AG08396 (cell line): ENCODE results near the gene PALS1.
"Not testable (repeated sequence)": the region's sequence is repeated elsewhere in the genome, so short reads cannot be mapped to it uniquely, and the experiment has no call there.

Experiments
- DNase-seq: peaks from one replicate; pipeline ENCODE4 v3.0.0; 2012; ENCODE audit warnings: low spot score, mixed read lengths

Gene PALS1

GRCh38 chr14:67260965-67261364, 19.7 kb downstream of the PALS1 start:
- no peak for DNase-seq

- DNase-seq: no peak
Measured at GRCh38 chr14:67263499-67264149, 22.4 kb downstream of the PALS1 start.

GRCh38 chr14:67265131-67265530, 23.9 kb downstream of the PALS1 start:
- no peak for DNase-seq

DNA sequence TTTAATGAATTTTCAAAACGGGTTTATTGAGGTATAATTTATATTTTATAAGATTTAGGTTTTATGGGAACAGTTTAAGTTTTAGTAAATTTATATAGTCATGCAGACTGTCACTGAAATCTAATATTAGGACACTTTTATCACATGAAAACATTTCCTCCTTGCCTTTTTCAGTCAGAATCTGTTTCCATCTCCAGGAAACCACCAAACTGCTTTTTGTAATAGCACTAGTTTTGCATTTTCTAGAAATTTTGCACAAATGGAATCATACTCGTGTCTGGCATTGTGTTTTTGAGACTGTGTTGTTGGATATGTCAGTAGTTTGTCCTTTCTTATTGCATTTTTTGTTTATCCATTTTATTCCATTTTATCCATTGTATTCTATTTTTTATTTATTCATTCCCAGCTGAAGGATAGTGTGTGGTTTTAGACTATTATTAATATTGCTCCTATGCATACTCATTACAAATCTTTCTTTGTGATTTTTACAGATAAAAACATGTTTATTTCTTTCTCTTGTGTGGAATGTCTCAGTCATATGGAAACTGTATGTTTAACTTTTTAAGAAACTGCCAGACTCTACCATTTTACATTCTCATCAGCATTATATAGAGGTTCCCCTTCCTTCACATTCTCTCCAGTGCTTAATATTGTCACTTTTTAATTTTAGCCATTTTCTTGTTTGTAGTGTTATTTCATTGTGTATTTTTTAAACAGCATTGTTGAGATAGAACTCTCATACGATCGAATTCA, 26.5 kb downstream of the PALS1 start:
- DNase-seq: no peak

- no peak for DNase-seq
Measured at GRCh38 chr14:67268426-67269150, 27.4 kb downstream of the PALS1 start.

DNA sequence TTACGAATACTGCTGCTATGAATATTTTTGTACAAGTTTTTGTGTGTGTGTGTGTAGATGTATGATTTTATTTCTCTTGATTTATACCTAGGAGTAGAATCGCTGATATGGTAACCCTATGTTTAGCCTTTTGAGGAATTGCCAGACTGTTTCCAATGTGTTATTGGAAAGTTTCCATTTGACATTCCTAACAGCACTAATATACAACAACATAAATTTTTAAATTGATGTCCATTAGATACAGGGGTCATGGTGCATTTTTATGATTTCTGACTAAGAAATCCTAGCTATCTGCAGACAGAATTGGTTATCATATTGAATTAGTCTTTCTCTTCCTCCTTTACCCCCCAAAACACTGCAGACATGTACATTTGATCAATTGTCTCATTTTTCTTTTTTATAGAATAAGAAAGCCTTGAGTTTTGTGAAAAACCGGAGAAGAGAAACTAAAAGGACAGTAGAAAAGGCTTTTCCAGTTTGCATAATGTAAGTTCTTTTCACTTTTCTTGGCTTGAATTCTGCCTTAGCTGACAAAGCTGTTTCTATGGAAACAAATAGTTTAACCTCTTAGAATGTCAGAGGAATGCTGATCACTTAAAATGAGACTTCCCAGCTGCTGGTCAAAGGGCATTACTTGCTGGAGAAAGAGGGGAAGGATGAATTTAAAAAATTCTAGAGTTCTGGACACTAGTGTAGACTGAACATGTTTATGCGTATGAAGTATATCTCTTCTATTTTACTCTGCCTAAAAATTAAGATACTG, 28.2 kb downstream of the PALS1 start:
- DNase-seq: peak; percentile 69

- DNase-seq: no peak
Measured at GRCh38 chr14:67270145-67270753, 29.0 kb downstream of the PALS1 start.

DNA sequence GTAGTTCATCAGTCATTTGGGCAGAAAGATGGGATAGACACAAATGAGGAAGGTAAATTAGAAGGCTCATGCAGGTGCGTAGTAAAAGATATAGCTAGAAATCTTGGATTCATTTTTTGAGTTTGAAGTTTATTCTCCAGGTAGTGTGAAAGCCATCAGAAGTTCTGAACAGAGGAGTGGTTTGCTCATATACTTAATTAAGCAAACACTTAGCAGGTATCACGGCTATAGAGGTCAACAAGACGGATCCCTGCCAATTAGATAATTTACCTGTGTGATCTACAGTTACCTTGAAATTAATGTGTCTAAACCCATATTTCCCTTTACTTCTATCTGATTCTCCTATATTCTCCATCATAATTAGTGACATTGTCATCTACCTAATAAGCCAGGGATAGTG, 29.7 kb downstream of the PALS1 start:
- DNase-seq: no peak

DNA sequence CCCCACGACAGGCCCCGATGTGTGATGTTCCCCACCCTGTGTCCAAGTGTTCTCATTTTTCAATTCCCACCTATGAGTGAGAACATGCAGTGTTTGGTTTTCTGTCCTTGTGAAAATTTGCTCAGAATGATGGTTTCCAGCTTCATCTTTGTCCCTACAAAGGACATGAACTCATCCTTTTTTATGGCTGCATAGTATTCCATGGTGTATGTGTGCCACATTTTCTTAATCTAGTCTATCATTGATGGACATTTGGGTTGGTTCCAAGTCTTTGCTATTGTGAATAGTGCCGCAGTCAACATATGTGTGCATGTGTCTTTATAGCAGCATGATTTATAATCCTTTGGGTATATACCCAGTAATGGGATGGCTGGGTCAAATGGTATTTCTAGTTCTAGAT, 32.0 kb downstream of the PALS1 start:
- not testable (repeated sequence) for DNase-seq

GRCh38 chr14:67276131-67276530, 34.9 kb downstream of the PALS1 start:
- no peak for DNase-seq

GRCh38 chr14:67280506-67280905, 39.3 kb downstream of the PALS1 start:
- no peak for DNase-seq

- DNase-seq: no peak
Measured at GRCh38 chr14:67285876-67286452, 44.7 kb downstream of the PALS1 start.
